NCI-H2081 treated with DMSO at 0.1 percent for 48 hours (cell line): ENCODE data around the gene VTI1B.
"Not testable (repeated sequence)": the region's sequence is repeated elsewhere in the genome, so short reads cannot be mapped to it uniquely, and the experiment has no call there.

Source experiments
- DNase-seq: peaks from one replicate; lab custom pipeline; 2025; lab: John Stamatoyannopoulos, UW

Gene VTI1B

DNA sequence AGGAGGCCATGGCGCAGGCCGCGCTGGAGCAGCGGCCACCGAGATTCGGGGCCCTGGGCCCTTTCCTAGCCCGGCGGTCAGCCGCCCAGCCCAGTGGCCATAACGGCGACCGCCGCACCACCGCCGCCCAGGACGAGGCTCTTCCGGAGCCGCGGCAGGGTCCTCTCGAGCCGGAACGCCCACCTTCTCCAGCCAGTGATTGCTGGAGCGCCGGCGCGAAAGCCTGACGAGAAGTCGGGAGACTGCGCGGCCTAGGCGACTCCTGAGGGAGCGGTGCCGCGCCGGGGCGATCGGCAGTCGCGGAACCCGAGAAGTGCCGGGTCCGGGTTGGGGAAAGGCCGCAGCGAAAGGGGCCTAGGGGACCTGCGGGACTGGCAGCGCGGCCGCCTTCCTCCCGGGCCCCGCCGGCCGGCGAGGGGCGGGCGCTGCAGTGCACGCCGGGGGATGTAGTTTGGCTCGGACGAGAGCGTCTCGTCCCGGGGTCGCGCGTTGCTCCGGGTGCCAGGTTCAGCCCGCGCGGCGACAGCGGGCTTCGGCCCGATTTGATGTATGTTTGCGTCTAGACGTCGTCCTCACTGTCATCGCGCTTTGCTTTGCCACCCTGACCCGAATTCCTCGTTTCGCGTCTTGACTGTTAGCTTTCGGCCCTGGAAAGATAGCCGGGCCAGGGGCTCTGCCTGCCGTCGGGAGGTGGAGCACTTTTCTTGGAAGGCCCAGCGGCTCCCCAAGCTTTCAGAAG is at the start of gene VTI1B:
VTI1B (minus strand) TSS at position 153 of the 739 bp plus-strand sequence; CDS start at position 10, 143 bp downstream.
- peak; percentile 11 for DNase-seq

GRCh38 chr14:67722293-67722692 is 47.9 kb upstream of the VTI1B start:
- DNase-seq, result no peak

GRCh38 chr14:67721875-67722274 is 47.4 kb upstream of the VTI1B start:
- DNase-seq, result no peak

GRCh38 chr14:67719866-67720265 is 45.4 kb upstream of the VTI1B start:
- DNase-seq, result no peak

GRCh38 chr14:67719385-67719784 is 45.0 kb upstream of the VTI1B start:
- not testable (repeated sequence) for DNase-seq

DNA sequence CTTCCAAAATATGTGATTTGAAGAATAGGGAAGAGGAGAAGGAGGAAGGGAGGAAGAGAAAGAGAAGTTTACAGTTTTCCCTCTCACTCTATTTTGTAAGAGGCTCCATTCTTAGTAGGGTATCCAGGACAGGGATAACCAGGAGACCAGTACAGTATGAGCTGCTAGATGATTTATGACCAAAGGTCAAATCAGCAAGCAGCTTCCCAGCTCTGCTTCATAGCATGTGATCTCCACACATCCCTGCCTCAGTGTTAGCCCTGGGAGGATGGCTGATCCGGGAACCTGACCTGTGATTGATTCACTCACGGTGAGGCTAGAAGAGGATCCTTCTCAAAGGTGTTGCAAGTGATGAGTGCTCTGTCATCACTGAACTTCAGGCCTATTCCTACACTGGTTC is 43.8 kb upstream of the VTI1B start:
- no peak for DNase-seq

DNA sequence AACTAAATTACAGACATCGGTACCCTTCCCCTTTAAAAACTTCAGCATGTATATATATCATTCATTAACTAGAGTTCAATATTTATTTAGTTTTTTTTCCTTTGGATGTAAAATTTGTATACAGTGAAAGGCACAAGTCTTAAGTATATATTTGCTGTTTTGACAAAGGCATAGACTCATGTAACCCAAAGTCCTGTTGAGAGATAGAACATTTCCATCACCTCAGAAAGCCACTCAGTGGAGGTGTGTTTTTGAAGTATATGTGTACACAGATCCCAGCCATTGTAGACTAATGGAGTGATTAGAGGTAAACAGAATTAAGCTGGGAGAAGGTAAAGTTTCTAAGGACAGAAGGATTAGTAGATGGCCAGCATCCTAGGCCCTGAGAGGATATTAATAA is 42.6 kb upstream of the VTI1B start:
- DNase-seq, result no peak

DNA sequence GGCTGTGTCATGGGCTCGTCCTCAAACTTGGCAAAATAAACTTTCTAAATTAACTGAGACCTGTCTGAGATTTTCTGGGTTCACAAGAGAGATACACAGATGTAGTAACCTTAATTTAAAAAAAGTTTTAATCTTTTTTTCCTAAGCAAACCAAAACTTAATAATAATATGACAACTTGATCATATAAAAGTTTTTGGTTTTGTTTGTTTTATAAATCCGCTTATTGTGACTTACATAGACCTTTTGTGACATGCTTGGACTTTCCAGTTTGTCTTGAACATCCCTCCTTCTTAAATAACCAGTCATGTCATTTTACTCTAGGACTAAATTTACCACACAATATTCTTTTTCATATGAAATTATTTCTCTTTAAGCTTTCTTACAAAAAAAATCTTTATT is 35.8 kb upstream of the VTI1B start:
- DNase-seq, result no peak

DNA sequence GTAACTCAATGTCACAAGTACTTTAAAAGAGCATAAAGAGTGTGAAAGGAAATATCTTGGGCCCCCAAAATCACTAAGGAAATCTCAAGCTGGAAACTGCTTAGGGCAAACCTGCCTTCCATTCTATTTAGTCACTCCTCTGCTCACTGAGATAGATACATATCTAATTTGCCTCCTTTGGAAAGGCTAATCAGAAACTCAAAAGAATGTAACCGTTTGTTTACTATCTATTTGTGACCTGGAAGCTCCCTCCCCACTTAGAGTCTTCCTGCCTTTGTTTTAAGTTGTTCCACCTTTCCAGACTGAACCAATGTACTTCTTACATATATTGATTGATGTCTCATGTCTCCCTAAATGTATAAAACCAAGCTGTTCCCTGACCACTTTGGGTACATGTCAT is 35.4 kb upstream of the VTI1B start:
- DNase-seq, result not testable (repeated sequence)

DNA sequence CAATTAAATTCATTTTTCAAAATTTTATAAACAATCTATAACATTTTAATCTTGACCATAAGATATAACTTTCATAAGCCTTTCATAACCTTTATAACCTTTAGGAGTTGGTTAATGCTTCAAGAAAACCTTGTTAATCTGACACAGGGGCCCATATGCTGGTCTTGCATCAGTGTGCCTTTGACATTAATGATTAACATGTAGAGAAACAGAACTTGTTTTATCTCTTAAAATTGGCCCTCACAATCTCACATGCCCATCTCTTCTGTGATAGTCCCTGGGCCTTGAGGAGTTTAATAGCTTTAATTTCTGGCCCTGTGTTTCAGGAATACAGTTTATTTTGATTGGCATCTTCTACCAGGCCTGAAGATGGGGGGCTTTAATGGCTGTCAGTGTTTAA is 34.9 kb upstream of the VTI1B start:
- DNase-seq, result not testable (repeated sequence)

- DNase-seq, result no peak
Measured at GRCh38 chr14:67705211-67705610, 30.8 kb upstream of the VTI1B start.

- peak; percentile 31 for DNase-seq
Measured at GRCh38 chr14:67704484-67705089, 30.2 kb upstream of the VTI1B start.

GRCh38 chr14:67703997-67704396 is 29.6 kb upstream of the VTI1B start:
- DNase-seq, result no peak

- not testable (repeated sequence) for DNase-seq
Measured at GRCh38 chr14:67701492-67701891, 27.1 kb upstream of the VTI1B start, which contains the start of gene RDH12. TSS of gene RDH12 (plus strand) at chr14:67701886. CDS start at chr14:67722643, 20,757 bp downstream.

- DNase-seq, result no peak
Measured at GRCh38 chr14:67698179-67698578, 23.7 kb upstream of the VTI1B start.

DNA sequence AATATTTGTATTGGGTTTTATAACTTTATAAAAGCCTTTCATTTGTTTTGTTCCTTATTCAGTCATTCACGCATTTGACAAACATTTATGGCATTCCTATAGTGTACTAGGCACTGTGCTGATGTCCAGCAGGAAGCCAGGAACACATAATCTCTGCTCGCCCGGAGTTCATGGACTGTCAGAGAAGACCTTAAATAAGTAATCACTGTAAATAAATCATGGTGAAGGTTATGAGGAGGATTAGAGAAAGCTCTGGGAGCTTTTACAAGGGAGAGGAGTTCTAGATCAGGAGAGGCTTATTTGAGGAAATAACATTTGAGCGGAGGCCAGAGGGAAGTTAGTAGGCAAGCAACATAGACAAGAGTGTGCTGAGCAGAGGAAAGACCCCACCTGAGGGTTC is 22.6 kb upstream of the VTI1B start:
- DNase-seq, result no peak

DNA sequence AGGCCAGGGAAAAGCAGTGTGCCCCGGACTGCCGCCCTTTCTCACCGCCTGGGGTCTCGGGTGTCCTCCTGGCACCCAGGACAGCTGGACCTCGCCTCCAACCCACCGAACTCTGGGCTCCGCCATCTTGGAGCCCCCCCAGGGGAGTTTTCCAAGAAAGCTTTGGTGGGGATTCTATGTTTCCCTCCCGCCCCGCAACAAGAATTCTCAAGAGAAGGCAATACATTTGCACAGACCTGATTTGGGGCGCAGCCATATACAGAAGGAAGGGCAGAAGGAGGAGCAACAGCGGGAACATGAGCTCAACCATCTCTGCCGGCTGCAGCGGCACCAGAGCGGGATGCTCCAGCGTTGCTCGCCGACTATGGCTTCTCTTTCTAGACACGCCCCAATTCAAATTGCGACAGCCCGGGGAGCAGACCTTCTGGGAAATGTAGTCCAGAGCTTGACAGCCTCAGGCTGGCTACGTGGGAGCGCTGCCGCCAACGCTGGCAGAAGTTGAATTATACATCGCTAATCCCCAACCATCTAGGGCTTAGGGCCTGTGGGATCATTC is 21.0 kb upstream of the VTI1B start, which contains the start of gene RDH11:
RDH11 (minus strand) TSS at position 371 of the 556 bp plus-strand sequence; CDS start at position 310, 61 bp downstream.
- DNase-seq, result peak; percentile 72

- peak; percentile 63 for DNase-seq
Measured at GRCh38 chr14:67694791-67695393, 20.5 kb upstream of the VTI1B start.

GRCh38 chr14:67690011-67690410 is 15.6 kb upstream of the VTI1B start:
- no peak for DNase-seq

DNA sequence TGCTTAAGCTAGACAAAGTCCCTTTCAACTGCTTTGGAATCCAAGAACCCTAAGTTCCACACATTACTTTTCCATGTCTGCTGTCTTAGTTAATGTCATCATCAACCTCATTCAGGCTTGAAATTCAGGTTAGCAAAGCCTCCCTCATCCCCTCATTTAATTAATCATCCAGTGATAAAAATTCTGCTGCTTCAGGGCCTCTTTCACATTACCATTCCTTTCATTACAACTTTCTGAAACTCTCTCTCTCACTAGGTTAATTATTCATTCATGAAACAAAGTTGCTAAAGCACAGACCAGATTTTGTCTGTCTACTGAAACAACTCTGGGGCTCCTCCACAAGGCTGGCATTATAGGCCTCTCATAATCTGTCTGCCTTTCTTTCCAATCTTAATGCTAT is 9.4 kb upstream of the VTI1B start:
- no peak for DNase-seq

- no peak for DNase-seq
Measured at GRCh38 chr14:67680941-67681340, 6.5 kb upstream of the VTI1B start.

DNA sequence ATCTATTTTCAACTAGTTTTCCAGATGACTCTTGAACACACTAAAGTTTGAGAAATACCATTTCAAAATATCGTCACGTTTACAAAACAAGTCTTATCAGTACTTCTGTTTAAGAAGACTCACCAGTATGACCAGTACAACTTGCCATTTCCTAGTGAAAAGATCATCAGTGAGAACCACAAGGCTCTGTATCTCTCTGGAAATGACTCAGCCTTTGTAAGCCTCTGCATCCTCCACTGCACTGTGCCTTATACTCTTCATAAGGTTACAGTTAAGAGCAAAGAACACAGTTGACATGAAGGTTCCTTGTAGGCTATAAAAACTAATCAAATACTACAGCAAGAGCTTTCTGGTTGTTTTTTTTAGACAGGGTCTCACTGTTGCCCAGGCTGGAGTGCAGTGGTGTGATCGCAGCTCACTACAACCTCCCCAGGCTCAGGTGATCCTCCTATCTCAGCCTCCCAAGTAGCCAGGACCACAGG is 5.7 kb upstream of the VTI1B start:
- no peak for DNase-seq

- no peak for DNase-seq
Measured at GRCh38 chr14:67679006-67679405, 4.6 kb upstream of the VTI1B start.
